GM12891 (cell line): Measurements from ENCODE around the gene RAMP1.

ENCODE experiments used
- POLR2A ChIP-seq: IDR thresholded peaks from 2 replicates; pipeline ENCODE4 v1.6.1; 2011; ENCODE audit warnings: low read depth, low read length, control low read depth
- POLR2AphosphoS5 ChIP-seq: IDR thresholded peaks from 2 replicates; pipeline ENCODE4 v1.6.1; 2011; ENCODE audit warnings: low read depth, low read length, control low read depth
- SPI1 ChIP-seq: IDR thresholded peaks from 2 replicates; pipeline ENCODE4 v1.6.1; 2011; ENCODE audit warnings: low read depth, low read length, control low read depth

DNA sequence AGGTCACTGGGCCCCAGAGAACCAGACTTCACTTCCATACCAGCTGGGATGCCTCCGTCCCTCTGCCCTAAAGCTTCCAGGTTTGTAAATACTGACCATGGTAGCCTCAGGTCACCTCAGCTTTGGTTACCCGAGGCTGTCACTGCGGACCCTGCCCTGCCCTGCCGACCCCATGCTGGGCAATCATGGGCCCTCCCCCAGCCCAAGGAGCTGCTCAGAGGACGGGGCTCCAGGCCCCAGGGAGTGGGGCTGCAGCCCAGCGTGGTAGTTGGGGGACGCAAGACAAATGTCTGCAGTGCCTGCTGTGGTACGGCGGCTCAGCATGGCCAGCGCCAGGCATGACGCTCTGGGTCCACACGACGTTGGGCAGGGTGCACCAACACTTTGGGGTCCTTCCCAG is 25.3 kb downstream of the RAMP1 start:
- TF ChIP-seq POLR2A (no peak), POLR2AphosphoS5 (no peak), SPI1 (no peak)
